Peyer's patch (tissue), 4 donors: Measurements from ENCODE around the gene SCML1. TPM values are rescaled to one million over a fixed set of nuclear protein-coding genes. Genes with fewer than 3 reads are reported as not detected.

ENCODE experiments used
- DNase-seq, 3 donors: peaks; one replicate each; pipeline ENCODE4 v3.0.0-alpha.2; 2017 to 2019
- H3K27ac ChIP-seq, 4 donors: fragments of 200-600 bp; sonication (generic); one replicate each; pipeline ENCODE4 v1.5.1; 2016 to 2019
- H3K27me3 ChIP-seq, 2 donors: fragments of 200-600 bp; sonication (generic); one replicate each; pipeline ENCODE4 v1.5.1; 2019
- H3K36me3 ChIP-seq, 3 donors: fragments of 200-600 bp; sonication (generic); one replicate each; pipeline ENCODE4 v1.5.1; 2016 to 2019
- H3K4me1 ChIP-seq, 4 donors: fragments of 200-600 bp; sonication (generic); one replicate each; pipeline ENCODE4 v1.5.1; 2016 to 2019
- H3K4me3 ChIP-seq, 4 donors: fragments of 200-600 bp; sonication (generic); 1 replicate in 3 of 4; 2 replicates in 1 of 4; pipeline ENCODE4 v1.5.1; 2016 to 2019; ENCODE audit warnings: mild to moderate bottlenecking in 1 of 4
- H3K9me3 ChIP-seq, 4 donors: fragments of 200-600 bp; sonication (generic); one replicate each; pipeline ENCODE4 v1.5.1; 2016 to 2019; ENCODE audit warnings: mild to moderate bottlenecking in 1 of 4
- CTCF ChIP-seq, 6 experiments: fragments of 450-650 bp in 4 of 6; fragments of 200-600 bp in 2 of 6; sonication (generic) in 1 of 6; IDR thresholded peaks; one replicate each; pipeline ENCODE4 v1.5.1; 2017 to 2019; ENCODE audit warnings: antibody characterized with exemption in 6 of 6, mild to moderate bottlenecking in 3 of 6, moderate library complexity in 1 of 6
- POLR2A ChIP-seq, 2 donors: fragments of 450-650 bp; IDR thresholded peaks; one replicate each; pipeline ENCODE4 v1.5.1; 2017; ENCODE audit warnings: antibody characterized with exemption in 2 of 2, mild to moderate bottlenecking in 2 of 2, moderate library complexity in 2 of 2
- total RNA-seq, 4 donors: library from RNA; depleted of rRNA; stranded (reverse); fragments of >200 nt; gene quantifications; one replicate each; pipeline ENCODE4 v1.1.0, GENCODE V29; 2016

The SCML1 gene
- total RNA-seq, 4 donors from 2014 or later: 14.0 to 20.6 (median 18.7) TPM

GRCh38 chrX:17713288-17713687 is 24.0 kb upstream of the SCML1 start:
- DNase-seq: no peak
- TF ChIP-seq CTCF (IDR thresholded peaks at IDR 0.05): no peak
- TF ChIP-seq POLR2A (IDR thresholded peaks at IDR 0.05): no peak
- H3K4me3 ChIP-seq: no peak overlapping the region
- no peaks in the 10 kb centered on the region for H3K36me3 ChIP-seq
- no peaks in the 10 kb centered on the region for H3K9me3 ChIP-seq
- H3K4me1 ChIP-seq: no peaks in the 10 kb centered on the region
- H3K27ac ChIP-seq: no peak overlapping the region
- H3K27me3 ChIP-seq: no peaks in the 10 kb centered on the region

GRCh38 chrX:17718649-17719165 is 18.6 kb upstream of the SCML1 start:
- Histone ChIP-seq H3K4me3 (no peak overlapping the region), H3K27ac (no peak overlapping the region), H3K36me3 (no peaks in the 10 kb centered on the region), H3K4me1 (no peaks in the 10 kb centered on the region), H3K9me3 (no peaks in the 10 kb centered on the region), H3K27me3 (no peaks in the 10 kb centered on the region)
- DNase-seq: no peak
- TF ChIP-seq POLR2A (IDR thresholded peaks at IDR 0.05) (no peak), CTCF (IDR thresholded peaks at IDR 0.05) (no peak)

GRCh38 chrX:17719711-17720110 is 17.6 kb upstream of the SCML1 start:
- Histone ChIP-seq H3K4me3 (no peak overlapping the region), H3K4me1 (no peaks in the 10 kb centered on the region), H3K27me3 (no peaks in the 10 kb centered on the region), H3K9me3 (no peaks in the 10 kb centered on the region), H3K27ac (no peak overlapping the region), H3K36me3 (no peaks in the 10 kb centered on the region)
- no peak for DNase-seq
- no peak for TF ChIP-seq POLR2A (IDR thresholded peaks at IDR 0.05)
- no peak for TF ChIP-seq CTCF (IDR thresholded peaks at IDR 0.05)

- Histone ChIP-seq H3K4me1 (no peaks in the 10 kb centered on the region), H3K9me3 (no peaks in the 10 kb centered on the region), H3K27ac (no peak overlapping the region), H3K4me3 (no peak overlapping the region), H3K27me3 (no peaks in the 10 kb centered on the region), H3K36me3 (no peaks in the 10 kb centered on the region)
- TF ChIP-seq POLR2A (IDR thresholded peaks at IDR 0.05) (no peak), CTCF (IDR thresholded peaks at IDR 0.05) (no peak)
- DNase-seq: no peak
These were observed 15.6 kb upstream of the SCML1 start for GRCh38 chrX:17721715-17722114.

GRCh38 chrX:17725181-17725580 is 12.1 kb upstream of the SCML1 start:
- Histone ChIP-seq H3K4me1 (no peaks in the 10 kb centered on the region), H3K9me3 (no peaks in the 10 kb centered on the region), H3K36me3 (no peaks in the 10 kb centered on the region), H3K27me3 (no peaks in the 10 kb centered on the region), H3K27ac (no peak overlapping the region), H3K4me3 (no peak overlapping the region)
- TF ChIP-seq CTCF (IDR thresholded peaks at IDR 0.05): no peak
- TF ChIP-seq POLR2A (IDR thresholded peaks at IDR 0.05): no peak
- DNase-seq: no peak
